Esophagus mucosa (tissue), 1 donor: ENCODE results near the gene CCDC152. TPM values are rescaled to one million over a fixed set of nuclear protein-coding genes. Genes with fewer than 3 reads are reported as not detected.
"Not testable (repeated sequence)": the region's sequence is repeated elsewhere in the genome, so short reads cannot be mapped to it uniquely, and the experiment has no call there.

Experiments used
- ATAC-seq: fragments of 200-7000 bp; cut with Tn5 transposase; one replicate; pipeline ENCODE4 v1.9.1; 2020
- total RNA-seq: library from RNA; stranded (reverse); gene quantifications from one replicate; pipeline ENCODE4 v1.2.4, GENCODE V29; 2023
- donor health status: DM: yes; HTN: yes; CAD: no.

Gene CCDC152
- total RNA-seq, 1 donor from 2014 or later: not detected

DNA sequence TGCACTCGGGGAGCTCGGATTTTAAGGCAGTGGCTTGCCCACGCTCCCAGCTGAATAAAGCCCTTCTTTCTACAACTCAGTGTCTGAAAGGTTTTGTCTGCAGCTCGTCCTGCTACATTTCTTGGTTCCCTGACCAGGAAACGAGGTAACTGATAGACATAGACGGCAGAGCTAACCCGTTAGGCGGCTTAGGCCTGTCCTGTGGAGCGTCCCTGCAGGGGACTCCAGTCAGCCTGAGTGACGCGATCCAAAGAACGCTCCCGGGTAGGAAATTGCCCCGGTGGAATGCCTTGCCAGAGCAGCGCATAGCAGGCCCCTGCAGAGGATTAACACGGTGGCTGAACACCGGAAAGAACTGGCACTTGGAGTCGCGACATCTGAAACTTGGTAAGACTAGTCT, 56.9 kb downstream of the CCDC152 start:
- peak; percentile 82 for ATAC-seq

DNA sequence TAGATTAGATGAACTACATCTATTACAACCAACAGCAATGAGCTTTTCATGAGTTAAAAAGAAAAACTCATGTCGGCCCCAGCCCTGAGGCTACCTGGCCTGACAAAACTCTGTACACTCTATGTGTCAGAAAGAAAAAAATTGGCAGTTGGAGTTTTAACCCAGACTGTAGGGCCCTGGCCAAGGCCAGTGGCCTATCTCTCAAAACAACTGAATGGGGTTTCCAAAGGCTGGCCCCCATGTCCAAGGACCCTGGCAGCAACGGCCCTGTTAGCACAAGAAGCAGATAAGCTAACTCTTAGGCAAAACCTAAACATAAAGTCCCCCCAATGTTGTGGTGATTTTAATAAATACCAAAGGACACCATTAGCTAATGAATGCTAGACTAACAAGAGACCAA, 59.9 kb downstream of the CCDC152 start:
- not testable (repeated sequence) for ATAC-seq

DNA sequence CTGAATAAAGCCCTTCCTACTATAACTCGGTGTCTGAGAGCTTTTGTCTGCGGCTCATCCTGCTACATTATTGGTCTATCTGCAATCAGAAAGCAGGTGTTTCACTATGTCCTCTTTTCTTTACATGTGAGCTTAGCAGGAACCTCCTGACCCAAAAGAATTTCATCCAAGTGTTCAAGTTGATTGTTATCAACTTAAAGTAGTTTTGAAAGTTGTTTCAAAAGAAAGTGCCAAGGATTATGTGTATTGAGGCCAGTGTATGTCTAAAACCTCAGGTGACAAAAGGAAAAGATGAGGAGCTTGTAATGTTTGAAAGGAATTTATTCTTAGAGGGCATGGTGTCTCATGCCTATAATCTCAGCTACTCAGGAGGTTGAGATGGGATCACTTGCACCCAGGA, 63.1 kb downstream of the CCDC152 start:
- ATAC-seq: no peak

DNA sequence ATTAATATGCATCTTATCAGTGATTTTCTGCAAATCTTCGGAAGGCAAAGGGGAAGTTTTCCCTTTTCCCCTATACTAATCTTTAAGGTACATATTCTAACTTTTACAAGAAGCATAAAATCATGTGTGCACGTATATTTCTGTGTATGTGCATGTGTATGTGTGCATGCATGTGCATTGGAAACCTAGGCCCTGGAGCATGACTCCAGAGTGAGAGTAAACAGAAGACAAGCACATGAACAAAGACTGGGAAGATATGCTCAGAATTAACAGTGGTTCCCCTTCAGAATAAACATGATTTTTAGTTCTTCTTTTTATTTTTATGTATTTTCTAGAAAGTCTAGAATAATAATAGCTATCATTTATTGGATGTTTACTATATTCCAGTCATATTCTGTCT, 65.9 kb downstream of the CCDC152 start:
- no peak for ATAC-seq

DNA sequence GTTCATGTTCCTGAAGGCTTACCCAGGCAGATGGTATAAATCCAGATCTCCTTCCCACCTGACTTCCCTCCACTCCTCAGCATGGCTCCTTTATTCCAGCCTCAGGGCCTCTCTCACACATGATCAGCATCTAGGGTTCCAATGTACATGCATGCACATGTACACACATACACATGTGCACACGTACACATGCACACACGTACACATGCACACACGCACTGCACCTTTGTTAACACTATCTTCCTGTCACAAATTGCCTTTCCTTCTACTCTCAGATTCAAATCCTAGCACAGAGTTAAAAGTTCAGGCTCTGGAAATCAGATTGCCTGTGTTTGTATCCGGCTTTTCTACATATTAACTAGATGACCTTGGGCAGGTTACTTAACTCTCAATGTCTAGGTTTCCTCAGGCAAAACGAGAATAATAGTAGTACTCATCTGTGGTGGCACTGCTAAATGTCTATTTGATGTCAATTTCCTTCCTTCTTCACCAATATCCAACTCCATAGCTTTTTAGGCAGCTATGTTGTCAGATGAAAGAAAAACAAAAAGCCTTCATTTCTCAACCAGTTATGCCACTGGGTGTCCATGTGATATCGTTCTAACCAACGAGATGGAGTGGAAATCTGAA, 67.8 kb downstream of the CCDC152 start:
- no peak for ATAC-seq

DNA sequence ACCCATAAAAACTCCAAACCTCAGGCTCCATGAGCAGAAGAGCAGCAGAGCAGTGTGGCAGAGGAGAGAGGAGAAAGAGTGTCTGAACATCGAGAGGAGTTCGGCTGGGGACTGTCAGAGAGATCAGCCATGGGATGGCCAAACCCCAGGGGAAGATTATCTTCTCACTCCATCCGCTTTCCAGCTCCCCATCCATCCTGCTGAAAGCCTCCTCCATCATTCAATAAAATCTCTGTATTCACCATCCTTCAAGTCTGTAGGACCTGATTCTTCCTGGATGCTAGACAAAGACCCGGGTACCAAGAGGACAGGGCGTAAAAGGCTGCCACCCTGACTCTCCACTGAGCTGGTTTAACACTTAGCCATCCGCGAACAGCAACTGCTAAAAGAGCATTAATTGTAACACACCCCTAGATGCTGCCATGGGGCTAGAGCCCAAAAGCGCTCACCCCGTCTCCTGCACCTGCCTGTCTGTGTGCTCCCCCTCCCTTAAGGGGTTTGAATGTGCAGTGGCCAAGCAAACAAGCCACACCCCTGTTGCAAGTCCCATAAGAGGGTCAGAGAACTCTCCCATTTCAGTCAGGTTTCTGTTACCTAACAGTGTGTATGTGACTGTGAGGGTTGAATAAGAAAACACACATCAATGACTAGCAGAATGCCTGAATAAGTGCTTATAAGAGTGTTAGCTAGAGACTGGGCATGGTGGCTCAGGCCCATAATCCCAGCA, 69.0 kb downstream of the CCDC152 start:
- no peak for ATAC-seq

DNA sequence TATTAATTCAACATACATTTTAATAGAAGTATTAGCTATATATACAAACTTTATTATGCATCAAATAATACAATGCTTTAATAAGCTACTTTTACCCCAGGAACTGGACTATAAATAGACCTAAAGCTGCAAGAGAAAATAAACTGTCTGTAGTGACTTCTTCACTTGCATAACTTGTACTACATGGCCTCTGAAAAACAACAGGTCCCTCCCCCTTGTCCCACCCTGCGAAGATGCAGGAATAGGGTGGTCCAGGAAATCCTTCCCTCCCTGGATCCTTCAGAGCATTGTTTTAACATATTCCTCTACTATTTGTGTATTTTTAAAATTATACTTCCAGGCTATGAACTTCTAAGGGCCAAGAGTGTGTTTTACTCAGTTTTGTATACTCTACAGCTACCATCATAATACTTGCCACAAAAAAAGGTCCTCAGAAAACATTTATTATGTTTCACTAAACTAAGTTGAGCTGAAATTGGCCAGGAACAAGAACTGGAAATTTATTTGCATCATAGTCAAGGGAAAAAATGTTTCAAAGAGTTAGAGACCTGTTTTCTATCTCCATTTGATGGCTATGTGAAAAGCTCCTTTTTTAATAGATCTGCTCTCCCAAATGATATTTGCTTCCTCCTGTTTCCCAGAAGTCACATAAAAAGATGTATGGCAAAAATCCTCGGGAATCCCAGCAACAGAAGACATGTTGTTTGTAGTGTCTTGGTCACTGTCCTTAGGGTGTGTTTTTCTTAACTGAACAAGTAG, 70.3 kb downstream of the CCDC152 start:
- ATAC-seq: no peak

DNA sequence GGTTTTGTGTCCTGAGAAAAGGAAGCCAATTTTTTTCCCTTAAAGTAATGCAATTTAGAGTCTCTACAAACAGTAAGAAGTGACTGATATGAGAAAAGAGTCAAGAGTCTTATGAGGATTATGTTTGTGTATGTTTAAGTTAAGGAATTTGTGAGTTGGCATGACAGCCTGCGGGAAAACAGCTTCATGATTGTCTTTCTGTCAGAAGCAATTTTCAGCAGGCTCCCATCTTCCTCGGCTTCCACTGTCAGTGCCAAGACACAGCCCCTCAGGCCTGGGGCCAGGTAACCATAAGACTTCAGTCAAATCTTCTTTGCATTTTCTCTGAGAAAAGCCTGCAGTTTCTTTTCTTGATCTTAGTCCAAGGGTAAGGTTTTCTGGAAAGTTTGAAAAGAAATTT, 72.1 kb downstream of the CCDC152 start:
- no peak for ATAC-seq

DNA sequence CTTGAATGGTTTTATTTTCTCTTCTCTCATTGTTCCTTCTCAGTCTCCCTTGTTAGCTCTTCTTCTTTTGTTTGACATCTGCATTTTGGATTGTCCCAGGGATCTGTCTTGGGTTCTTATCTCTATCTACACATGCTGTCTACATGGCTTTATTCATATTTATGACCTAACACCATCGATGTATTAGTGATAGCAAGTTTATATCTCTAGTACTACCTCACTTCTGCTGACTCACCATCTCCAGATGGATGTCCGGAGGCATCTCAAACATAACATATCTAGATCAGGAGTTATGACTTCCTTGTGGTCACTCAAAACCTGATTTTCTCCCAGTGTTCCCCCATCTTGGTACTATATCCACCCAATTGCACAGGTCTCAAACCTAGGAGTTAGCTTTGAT, 74.3 kb downstream of the CCDC152 start:
- no peak for ATAC-seq

DNA sequence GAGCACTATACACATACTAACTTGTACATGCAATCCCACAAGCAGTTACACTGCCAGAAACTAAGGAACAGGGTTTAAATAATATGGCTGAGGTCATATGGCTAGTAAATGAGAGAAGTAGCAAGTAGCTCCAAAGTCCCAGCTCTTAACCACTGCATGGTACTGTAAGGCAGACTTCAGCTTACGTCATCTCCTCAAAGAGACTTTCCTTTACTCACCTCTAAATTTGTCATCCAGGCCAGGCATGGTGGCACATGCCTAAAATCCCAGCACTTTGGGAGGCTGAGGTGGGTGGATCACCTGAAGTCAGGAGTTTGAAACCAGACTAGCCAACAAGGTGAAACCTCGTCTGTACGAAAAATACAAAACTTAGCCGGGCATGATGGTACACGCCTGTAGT, 75.4 kb downstream of the CCDC152 start:
- peak; percentile 87 for ATAC-seq

DNA sequence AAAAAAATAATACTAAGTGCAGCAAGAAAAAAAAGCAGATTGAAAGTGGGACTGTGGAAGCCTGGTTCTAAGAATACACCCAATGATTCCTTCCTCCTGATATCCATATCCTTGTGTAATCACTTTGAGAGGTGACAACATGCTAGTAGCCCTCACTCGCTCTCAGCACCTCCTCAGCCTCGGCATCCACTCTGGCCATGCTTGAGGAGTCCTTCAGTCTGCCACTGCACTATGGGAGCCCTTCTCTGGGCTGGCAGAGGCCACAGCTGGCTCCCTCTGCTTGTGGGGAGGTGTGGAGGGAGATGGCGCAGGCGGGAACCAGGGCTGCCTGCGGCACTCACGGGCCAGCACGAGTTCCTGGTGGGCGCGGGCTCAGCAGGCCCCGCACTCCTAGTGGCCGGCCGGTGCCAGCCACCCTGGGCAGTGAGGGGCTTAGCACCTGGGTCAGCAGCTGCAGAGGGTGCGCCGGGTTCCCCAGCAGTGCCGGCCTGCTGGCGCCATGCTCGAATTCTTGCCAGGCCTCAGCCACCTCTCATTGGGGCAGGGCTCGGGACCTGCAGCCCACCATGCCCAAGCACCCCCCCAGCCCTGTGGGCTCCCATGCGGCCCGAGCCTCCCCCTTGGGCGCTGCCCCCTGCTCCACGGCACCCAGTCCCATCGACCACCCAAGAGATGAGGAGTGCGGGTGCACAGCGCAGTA, 79.6 kb downstream of the CCDC152 start:
- ATAC-seq: peak; percentile 10

DNA sequence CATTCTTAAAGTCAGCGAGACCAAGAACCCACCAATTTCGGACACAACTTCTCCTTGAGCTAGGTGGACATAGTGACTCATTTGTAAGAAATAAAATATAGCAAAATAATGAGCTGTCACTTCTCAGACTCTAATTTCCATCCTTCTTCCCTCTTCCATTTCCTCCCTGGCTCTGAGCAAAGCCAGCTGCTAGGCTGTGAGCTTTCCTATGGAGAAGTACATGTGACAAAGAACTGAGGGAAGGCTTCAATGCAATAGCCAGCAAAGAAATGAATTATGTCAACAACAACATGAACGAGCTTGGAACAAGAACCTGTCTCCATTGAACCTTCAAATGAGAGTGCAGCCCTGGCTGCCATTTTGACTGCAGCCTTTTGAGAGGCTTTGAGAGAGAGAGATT, 81.0 kb downstream of the CCDC152 start:
- ATAC-seq: no peak

DNA sequence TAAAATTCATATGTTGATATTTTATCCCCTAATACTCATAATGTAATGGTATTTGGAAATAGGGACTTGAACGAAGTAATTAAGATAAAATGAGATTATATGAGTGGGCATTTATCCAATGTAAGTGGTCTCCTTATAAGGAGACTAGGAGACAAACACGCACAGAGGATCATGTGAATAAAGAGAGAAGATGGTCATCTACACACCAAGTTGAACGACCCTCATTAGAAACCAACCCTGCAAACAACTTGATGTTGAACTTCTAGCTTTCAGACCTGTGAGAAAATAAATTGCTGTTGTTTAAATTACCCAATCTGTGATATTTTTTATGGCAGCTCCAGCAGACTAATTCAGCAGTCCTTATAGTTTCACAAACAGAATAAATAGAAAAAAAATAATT, 82.6 kb downstream of the CCDC152 start:
- ATAC-seq: no peak

DNA sequence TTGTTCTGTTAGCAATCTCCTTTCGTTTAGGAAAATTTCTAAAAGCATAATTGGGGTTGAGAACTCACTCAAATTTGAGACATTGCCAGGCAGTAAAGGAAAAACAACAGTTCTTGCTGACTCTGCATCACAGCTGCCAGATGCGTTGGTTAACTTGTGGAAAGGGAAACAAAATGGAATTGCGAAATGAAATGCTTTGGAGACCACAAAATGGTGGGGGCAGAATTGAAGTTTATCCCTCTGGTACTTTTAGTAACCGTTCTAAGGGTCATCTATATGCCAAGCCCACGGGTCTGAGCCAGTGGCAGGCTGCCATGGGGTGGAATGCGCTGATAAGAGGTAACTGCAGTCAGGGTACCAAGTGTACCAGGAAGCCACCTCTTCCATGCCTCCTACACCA, 83.7 kb downstream of the CCDC152 start:
- ATAC-seq: no peak

DNA sequence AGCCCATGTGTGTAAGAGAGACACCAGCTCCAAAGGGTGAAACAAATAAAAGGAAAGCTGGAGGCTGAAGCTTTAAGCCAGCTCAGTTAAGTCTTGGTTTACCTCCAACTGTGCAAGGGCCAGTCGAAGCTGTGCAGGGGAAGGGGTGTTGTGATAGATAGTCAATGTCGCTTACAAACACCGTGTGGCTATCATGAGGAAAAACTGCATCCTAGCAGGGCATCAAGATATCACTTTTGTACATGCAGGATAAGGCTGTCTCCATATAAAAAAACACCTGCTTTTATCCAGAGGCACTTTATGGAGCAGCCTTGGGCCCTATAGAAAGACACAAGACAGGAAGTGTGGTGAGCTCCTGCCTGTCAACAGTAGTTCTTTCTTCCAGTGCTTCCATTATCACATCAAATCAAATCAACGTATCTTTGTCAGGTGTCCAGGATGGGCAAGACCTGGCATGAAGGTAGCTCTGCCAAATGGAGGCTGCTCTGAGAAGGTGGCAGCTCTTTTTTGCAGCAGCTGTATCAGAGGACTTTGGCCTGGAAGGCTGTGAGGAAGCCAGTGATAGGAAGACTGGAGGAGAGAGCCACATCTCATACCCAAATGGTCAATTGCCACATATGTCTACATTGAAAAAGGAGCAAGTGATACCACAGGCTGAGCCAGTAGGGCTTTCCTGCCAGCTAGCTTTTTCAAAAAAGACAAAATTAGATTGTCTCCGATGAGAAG, 84.4 kb downstream of the CCDC152 start:
- no peak for ATAC-seq

DNA sequence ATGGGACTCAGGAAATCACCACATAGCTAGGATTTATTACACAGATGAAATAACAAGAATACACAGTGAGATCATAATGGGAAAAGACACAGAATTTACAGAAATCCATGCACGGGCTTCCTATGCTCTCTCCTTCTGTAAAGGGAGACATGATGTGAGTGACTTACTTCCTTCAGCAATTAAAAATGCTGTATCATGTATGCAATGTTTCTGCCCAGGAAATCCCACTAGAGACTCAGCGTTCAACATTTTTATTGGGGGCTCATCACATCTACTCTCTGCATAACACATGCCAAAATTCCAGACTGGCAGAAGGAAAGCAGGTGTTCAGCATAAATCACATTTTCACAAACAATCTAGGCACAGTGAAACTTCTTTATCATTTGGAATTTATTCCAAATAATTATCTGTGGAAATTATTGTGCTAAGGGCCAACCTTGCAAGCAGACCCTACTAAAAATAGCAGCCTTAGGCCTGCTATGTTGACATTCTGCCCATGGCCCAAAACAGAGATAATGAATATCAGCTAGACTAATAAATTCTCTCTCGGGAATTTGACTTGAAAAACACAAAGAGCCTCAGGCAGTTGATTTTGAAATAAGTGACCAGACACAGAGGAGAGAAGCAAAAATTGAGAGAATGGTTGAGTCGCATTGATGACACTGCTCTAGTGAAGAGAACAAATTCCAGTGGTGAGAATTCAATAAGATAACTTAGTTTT, 86.5 kb downstream of the CCDC152 start:
- ATAC-seq: no peak

DNA sequence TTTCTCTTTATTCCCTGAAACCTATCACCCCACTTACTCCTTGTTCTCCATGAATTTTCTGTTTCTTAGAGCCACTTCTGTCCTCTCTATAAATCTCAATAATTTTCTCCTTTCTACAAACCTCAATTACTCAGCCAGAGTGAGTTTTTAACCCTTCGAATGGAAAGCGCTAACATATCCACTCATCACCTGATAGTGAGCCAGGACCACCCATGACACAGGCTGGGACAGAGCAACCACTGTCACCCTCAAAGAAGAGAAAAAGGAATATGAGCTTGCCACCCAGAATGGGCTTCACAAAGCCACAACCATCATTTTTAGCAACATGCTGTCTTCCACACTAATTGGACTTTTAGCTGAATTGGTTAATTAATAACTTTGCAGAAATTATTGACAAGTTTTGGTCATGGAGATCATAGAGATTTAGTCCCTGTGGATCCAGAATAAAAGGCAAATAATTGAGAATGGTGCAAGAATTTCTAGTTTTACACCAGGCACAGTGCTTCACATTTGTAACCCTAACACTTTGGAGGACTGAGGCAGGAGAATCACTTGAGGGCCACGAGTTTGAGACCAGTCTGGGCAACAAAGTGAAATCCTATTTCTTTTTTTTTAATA, 87.2 kb downstream of the CCDC152 start:
- no peak for ATAC-seq

DNA sequence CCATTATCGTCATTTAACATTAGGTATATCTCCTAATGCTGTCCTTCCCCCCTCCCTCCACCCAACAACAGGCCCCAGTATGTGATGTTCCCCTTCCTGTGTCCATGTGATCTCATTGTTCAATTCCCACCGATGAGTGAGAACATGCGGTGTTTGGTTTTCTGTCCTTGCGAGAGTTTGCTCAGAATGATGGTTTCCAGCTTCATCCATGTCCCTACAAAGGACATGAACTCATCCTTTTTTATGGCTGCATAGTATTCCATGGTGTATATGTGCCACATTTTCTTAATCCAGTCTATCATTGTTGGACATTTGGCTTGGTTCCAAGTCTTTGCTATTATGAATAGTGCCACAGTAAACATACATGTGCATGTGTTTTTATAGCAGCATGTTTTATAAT, 87.8 kb downstream of the CCDC152 start:
- ATAC-seq: not testable (repeated sequence)

DNA sequence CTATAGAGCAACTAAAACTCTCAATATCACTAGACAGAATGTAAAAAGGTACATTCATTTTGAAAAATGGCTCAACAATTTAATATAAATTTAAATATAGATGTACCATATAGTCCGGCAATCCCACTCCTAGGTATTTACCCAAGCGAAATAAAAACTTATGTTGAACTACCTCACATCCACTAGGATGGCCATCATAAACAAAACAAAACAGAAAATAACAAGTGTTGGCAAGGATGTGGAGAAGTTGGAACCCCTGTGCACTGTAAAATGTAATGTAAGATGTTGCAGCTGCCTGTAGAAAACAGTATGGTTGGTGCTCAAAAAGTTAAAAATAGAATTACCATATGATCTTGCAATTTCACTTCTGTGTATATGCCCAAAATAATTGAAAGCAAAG, 91.9 kb downstream of the CCDC152 start:
- ATAC-seq: no peak

DNA sequence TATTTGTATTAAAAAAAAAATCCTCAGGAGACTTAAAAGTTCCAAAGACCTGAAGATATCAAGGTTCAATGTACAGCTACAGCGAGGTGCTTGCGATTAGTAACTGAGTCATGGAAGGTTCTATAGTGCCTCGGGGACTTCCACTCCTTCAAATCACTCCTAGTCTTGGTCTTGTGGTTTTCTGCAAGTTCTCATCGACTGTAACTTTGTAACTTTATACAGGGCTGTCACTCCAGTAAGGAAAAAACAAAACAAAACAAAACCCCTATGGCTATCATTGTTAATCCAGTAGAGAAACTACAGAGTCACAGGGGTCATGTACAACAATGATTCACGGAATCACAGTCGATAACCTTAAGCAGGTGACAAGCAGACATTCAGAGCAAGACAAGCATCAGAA, 94.9 kb downstream of the CCDC152 start:
- ATAC-seq: peak; percentile 26
